ENCODE data around the gene ZC3H7A. TPM values are rescaled to one million over a fixed set of nuclear protein-coding genes. Genes with fewer than 3 reads are reported as not detected.
A peak's percentile ranks its signal among the peaks of the same experiment; 100 is the strongest.

Gene ZC3H7A
- total and polyA plus RNA-seq, 9 of the 15 experiments (the other 6 are each of a cell fraction or from before 2014, with no cell fraction given): 19.8 to 49.1 (median 28.2) TPM

DNA sequence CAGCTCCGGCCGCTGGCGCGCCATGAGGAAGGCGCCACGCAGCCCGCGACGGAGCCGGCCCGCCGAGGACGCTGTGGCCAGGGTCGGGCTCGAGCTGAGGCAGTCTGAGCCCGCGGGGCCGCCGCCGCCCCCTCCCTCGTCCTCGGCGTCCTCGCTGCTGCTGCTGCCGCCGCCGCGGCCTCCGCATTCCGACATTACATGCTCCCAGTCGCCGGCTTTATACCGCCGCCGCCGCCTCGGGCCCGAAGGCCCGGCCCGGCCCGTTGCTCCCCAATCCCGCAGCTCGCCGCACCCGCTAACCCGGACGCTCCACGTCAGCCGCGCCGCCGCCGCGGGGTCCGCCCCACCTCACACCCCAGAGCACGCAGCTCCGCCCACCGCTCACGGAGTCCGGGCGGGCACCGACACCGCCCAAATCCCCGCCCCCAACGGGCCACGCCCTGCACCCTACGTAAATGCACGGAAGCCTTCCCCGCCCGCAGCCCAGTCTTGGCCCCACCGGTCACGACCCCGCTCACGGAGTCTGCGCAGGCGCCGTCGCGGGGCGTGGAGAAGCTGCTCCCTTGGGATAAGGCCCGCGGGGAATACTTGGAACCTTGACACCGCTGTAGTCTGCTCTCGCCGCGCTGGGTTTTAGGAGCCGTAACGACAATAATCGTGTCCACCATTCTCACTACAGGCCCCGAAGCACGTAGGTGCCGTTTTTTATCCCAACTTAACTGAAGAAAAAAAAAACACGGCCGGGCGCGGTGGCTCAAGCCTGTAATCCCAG, 54.3 kb downstream of the ZC3H7A start, which contains the start of gene TXNDC11 (continued):
- TF ChIP-seq, protein P1, sequence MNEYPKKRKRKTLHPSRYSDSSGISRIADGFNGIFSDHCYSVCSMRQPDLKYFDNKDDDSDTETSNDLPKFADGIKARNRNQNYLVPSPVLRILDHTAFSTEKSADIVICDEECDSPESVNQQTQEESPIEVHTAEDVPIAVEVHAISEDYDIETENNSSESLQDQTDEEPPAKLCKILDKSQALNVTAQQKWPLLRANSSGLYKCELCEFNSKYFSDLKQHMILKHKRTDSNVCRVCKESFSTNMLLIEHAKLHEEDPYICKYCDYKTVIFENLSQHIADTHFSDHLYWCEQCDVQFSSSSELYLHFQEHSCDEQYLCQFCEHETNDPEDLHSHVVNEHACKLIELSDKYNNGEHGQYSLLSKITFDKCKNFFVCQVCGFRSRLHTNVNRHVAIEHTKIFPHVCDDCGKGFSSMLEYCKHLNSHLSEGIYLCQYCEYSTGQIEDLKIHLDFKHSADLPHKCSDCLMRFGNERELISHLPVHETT (CRISPR knock-in tag; conservative IDR thresholded peaks at IDR 0.05 in 1 of 2, IDR thresholded peaks at IDR 0.05 in 1 of 2): peak in 1 of 2 experiments; percentile 82; a peak in 2 of 4 replicates
- TF ChIP-seq, protein P2, sequence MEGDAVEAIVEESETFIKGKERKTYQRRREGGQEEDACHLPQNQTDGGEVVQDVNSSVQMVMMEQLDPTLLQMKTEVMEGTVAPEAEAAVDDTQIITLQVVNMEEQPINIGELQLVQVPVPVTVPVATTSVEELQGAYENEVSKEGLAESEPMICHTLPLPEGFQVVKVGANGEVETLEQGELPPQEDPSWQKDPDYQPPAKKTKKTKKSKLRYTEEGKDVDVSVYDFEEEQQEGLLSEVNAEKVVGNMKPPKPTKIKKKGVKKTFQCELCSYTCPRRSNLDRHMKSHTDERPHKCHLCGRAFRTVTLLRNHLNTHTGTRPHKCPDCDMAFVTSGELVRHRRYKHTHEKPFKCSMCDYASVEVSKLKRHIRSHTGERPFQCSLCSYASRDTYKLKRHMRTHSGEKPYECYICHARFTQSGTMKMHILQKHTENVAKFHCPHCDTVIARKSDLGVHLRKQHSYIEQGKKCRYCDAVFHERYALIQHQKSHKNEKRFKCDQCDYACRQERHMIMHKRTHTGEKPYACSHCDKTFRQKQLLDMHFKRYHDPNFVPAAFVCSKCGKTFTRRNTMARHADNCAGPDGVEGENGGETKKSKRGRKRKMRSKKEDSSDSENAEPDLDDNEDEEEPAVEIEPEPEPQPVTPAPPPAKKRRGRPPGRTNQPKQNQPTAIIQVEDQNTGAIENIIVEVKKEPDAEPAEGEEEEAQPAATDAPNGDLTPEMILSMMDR (IDR thresholded peaks at IDR 0.05 in 2 of 3, conservative IDR thresholded peaks at IDR 0.05 in 1 of 3; ENCODE audit: insufficient read depth in 2 of 3, low read depth in 1 of 3, low read length in 3 of 3): no peak
- TF ChIP-seq MCM3 (IDR thresholded peaks at IDR 0.05): no peak
- TF ChIP-seq, protein P3, sequence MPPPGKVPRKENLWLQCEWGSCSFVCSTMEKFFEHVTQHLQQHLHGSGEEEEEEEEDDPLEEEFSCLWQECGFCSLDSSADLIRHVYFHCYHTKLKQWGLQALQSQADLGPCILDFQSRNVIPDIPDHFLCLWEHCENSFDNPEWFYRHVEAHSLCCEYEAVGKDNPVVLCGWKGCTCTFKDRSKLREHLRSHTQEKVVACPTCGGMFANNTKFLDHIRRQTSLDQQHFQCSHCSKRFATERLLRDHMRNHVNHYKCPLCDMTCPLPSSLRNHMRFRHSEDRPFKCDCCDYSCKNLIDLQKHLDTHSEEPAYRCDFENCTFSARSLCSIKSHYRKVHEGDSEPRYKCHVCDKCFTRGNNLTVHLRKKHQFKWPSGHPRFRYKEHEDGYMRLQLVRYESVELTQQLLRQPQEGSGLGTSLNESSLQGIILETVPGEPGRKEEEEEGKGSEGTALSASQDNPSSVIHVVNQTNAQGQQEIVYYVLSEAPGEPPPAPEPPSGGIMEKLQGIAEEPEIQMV (tag; conservative IDR thresholded peaks at IDR 0.05; ENCODE audit: low read depth): no peak
- TF ChIP-seq ADNP (tag; IDR thresholded peaks at IDR 0.05): no peak
- TF ChIP-seq CSDE1 (IDR thresholded peaks at IDR 0.05): no peak; a peak in 1 of 4 replicates
- no peak for TF ChIP-seq ZZZ3 (IDR thresholded peaks at IDR 0.05)
- no peak; the same call in 1 of the 2 replicates for TF ChIP-seq RBM34 (IDR thresholded peaks at IDR 0.05; ENCODE audit: borderline replicate concordance, insufficient read depth, low read length)
- TF ChIP-seq, protein P4, sequence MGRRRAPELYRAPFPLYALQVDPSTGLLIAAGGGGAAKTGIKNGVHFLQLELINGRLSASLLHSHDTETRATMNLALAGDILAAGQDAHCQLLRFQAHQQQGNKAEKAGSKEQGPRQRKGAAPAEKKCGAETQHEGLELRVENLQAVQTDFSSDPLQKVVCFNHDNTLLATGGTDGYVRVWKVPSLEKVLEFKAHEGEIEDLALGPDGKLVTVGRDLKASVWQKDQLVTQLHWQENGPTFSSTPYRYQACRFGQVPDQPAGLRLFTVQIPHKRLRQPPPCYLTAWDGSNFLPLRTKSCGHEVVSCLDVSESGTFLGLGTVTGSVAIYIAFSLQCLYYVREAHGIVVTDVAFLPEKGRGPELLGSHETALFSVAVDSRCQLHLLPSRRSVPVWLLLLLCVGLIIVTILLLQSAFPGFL (CRISPR knock-in tag; IDR thresholded peaks at IDR 0.05): no peak
- no peak; the same call in 1 of the 2 replicates for TF ChIP-seq RNF2 (IDR thresholded peaks at IDR 0.05)
- no peak for TF ChIP-seq RBM15 (IDR thresholded peaks at IDR 0.05; ENCODE audit: insufficient read depth, low read length)
- no peak for TF ChIP-seq HMG20A (CRISPR knock-in tag; conservative IDR thresholded peaks at IDR 0.05)
- TF ChIP-seq POLR2H (tag; IDR thresholded peaks at IDR 0.05; ENCODE audit: low read depth): peak; percentile 82
- TF ChIP-seq KLF16 (IDR thresholded peaks at IDR 0.05): no peak
- no peak for TF ChIP-seq KAT2B (IDR thresholded peaks at IDR 0.05; ENCODE audit: low read depth, low read length)
- no peak for TF ChIP-seq RFX1 (IDR thresholded peaks at IDR 0.05)
- TF ChIP-seq NFATC3 (IDR thresholded peaks at IDR 0.05): no peak
- no peak for TF ChIP-seq CBFA2T3 (IDR thresholded peaks at IDR 0.05)
- TF ChIP-seq L3MBTL2 (IDR thresholded peaks at IDR 0.05): peak; percentile 65
- TF ChIP-seq DACH1 (IDR thresholded peaks at IDR 0.05; ENCODE audit: partially characterized antibody): no peak
- no peak for TF ChIP-seq E2F3 (CRISPR knock-in tag; IDR thresholded peaks at IDR 0.05)
- no peak for TF ChIP-seq ZNF253 (CRISPR knock-in tag; conservative IDR thresholded peaks at IDR 0.05)
- TF ChIP-seq SETDB1 (IDR thresholded peaks at IDR 0.05; ENCODE audit: low read length): no peak
